H1 (cell line): ENCODE data around the gene USE1. TPM values are rescaled to one million over a fixed set of nuclear protein-coding genes. Genes with fewer than 3 reads are reported as not detected.

Experiments used
- CTCF ChIA-PET: fragments of 300-600 bp; sonication (Branson Sonifier 250); formaldehyde crosslinking; loops from one replicate; lab custom pipeline; 2021; ENCODE audit not compliant: partially characterized antibody; lab: Charles Lee
- POLR2A ChIA-PET: fragments of 300-600 bp; sonication (Branson Sonifier 250); formaldehyde crosslinking; loops from one replicate; lab custom pipeline; 2021; ENCODE audit warnings: inconsistent platforms; ENCODE audit not compliant: partially characterized antibody; lab: Charles Lee
- DNase-seq, 2 experiments: peaks; one replicate each; pipeline versions ENCODE4 v3.0.0 to v3.0.0-alpha.2; 2010 to 2022; ENCODE audit warnings: low spot score in 2 of 2, low read depth in 1 of 2, mixed read lengths in 1 of 2
- FAIRE-seq: peaks from 2 replicates; lab custom pipeline; 2011; peaks lifted over from hg19 to GRCh38; lab: Jason Lieb, UNC
- H2AFZ ChIP-seq: 2 replicates; pipeline ENCODE4 v1.8.1; 2012; ENCODE audit warnings: low read length, inconsistent platforms
- H2AK5ac ChIP-seq: 2 replicates; pipeline ENCODE4 v1.6.1; 2013; ENCODE audit warnings: low read depth, low read length
- H2BK120ac ChIP-seq: replicated peaks from 2 replicates; pipeline ENCODE3; 2013; ENCODE audit warnings: low read depth, low read length, inconsistent platforms
- H2BK12ac ChIP-seq: 2 replicates; pipeline ENCODE4 v1.6.1; 2013; ENCODE audit warnings: low read depth, low read length
- H2BK15ac ChIP-seq: 2 replicates; pipeline ENCODE4 v1.6.1; 2013; ENCODE audit warnings: low read length
- H2BK20ac ChIP-seq: 2 replicates; pipeline ENCODE4 v1.6.1; 2013; ENCODE audit warnings: low read length
- H2BK5ac ChIP-seq: 2 replicates; pipeline ENCODE4 v1.6.1; 2013; ENCODE audit warnings: low read depth, low read length
- H3K14ac ChIP-seq: 2 replicates; pipeline ENCODE4 v1.6.1; 2013; ENCODE audit warnings: inconsistent platforms; ENCODE audit not compliant: insufficient read length
- H3K18ac ChIP-seq: 2 replicates; pipeline ENCODE4 v1.6.1; 2013; ENCODE audit warnings: low read length; ENCODE audit errors: extremely low read depth
- H3K23ac ChIP-seq: 2 replicates; pipeline ENCODE4 v1.6.1; 2013; ENCODE audit warnings: inconsistent platforms; ENCODE audit not compliant: insufficient read length
- H3K23me2 ChIP-seq: 2 replicates; pipeline ENCODE4 v1.6.1; 2013; ENCODE audit warnings: low read depth, low read length
- H3K27ac ChIP-seq: 2 replicates; pipeline ENCODE4 v1.6.1; 2011; ENCODE audit warnings: low read depth, low read length, inconsistent platforms
- H3K27me3 ChIP-seq, 4 experiments: replicated peaks in 1 of 4; 1 replicate in 1 of 4; 2 replicates in 3 of 4; pipeline versions ENCODE4 v1.6.1 to v1.8.1; 2011 to 2013; ENCODE audit warnings: low read length in 3 of 4, mild to moderate bottlenecking in 3 of 4, inconsistent platforms in 2 of 4, mixed read lengths in 2 of 4, moderate library complexity in 1 of 4; ENCODE audit not compliant: control insufficient read depth in 3 of 4, insufficient read depth in 3 of 4; ENCODE audit errors: extremely low read depth in 1 of 4
- H3K36me3 ChIP-seq, 4 experiments: 2 replicates each; pipeline versions ENCODE4 v1.6.1 to v1.8.1; 2011 to 2013; ENCODE audit warnings: mild to moderate bottlenecking in 4 of 4, low read length in 3 of 4, moderate library complexity in 2 of 4, control low read depth in 1 of 4, inconsistent platforms in 1 of 4; ENCODE audit not compliant: insufficient read depth in 4 of 4, control insufficient read depth in 2 of 4
- H3K4ac ChIP-seq: replicated peaks from 2 replicates; pipeline ENCODE3; 2013; ENCODE audit warnings: low read length, low read depth, mixed read lengths, inconsistent platforms; ENCODE audit not compliant: insufficient read length
- H3K4me1 ChIP-seq, 4 experiments: replicated peaks in 1 of 4; 1 replicate in 1 of 4; 2 replicates in 3 of 4; pipeline versions ENCODE4 v1.6.1 to v1.8.1; 2011 to 2013; ENCODE audit warnings: low read length in 3 of 4, inconsistent platforms in 2 of 4, mixed read lengths in 1 of 4; ENCODE audit not compliant: insufficient read depth in 4 of 4, control insufficient read depth in 3 of 4
- H3K4me2 ChIP-seq, 2 experiments: 2 replicates each; pipeline versions ENCODE4 v1.6.1 to v1.8.1; 2011 to 2013; ENCODE audit warnings: low read depth in 2 of 2, low read length in 2 of 2, control low read depth in 1 of 2, inconsistent platforms in 1 of 2, mild to moderate bottlenecking in 1 of 2; ENCODE audit not compliant: insufficient read depth in 1 of 2
- H3K4me3 ChIP-seq, 4 experiments: fragments of 200-600, 300-600 bp in 1 of 4; sonication (generic), shearing (Covaris generic), sonication (Bioruptor Twin) in 1 of 4; 2 replicates each; pipeline versions ENCODE4 v1.5.1 to v1.8.1; 2011 to 2016; ENCODE audit warnings: low read length in 4 of 4, low read depth in 3 of 4, control low read depth in 2 of 4, inconsistent platforms in 2 of 4, mild to moderate bottlenecking in 2 of 4, mixed read lengths in 1 of 4, moderate library complexity in 1 of 4; ENCODE audit not compliant: insufficient read depth in 2 of 4; ENCODE audit errors: extremely low read depth in 1 of 4
- H3K56ac ChIP-seq: replicated peaks from 2 replicates; pipeline ENCODE3; 2013; ENCODE audit warnings: low read depth, mild to moderate bottlenecking, mixed read lengths, low read length, inconsistent platforms; ENCODE audit not compliant: insufficient read length
- H3K79me1 ChIP-seq: 2 replicates; pipeline ENCODE4 v1.6.1; 2013; ENCODE audit warnings: low read depth, low read length, control low read depth
- H3K79me2 ChIP-seq, 2 experiments: 2 replicates each; pipeline versions ENCODE4 v1.6.1 to v1.8.1; 2012 to 2013; ENCODE audit warnings: low read length in 2 of 2, mild to moderate bottlenecking in 2 of 2, inconsistent platforms in 1 of 2; ENCODE audit not compliant: insufficient read depth in 2 of 2, control insufficient read depth in 1 of 2
- H3K9ac ChIP-seq, 4 experiments: replicated peaks in 1 of 4; 1 replicate in 1 of 4; 2 replicates in 3 of 4; pipeline versions ENCODE4 v1.6.1 to v1.8.1; 2011 to 2013; ENCODE audit warnings: low read depth in 3 of 4, low read length in 3 of 4, control low read depth in 2 of 4, mild to moderate bottlenecking in 2 of 4, moderate library complexity in 2 of 4, inconsistent platforms in 1 of 4; ENCODE audit errors: extremely low read depth in 1 of 4
- H3K9me3 ChIP-seq, 2 experiments: 2 replicates each; pipeline versions ENCODE4 v1.6.1 to v1.8.1; 2012 to 2013; ENCODE audit warnings: mild to moderate bottlenecking in 2 of 2, moderate library complexity in 2 of 2, control low read depth in 1 of 2, inconsistent platforms in 1 of 2, low read depth in 1 of 2, low read length in 1 of 2, mixed read lengths in 1 of 2; ENCODE audit not compliant: insufficient read depth in 2 of 2
- H4K20me1 ChIP-seq, 2 experiments: replicated peaks in 1 of 2; 2 replicates each; pipeline versions ENCODE3 to v1.8.1; 2011 to 2013; ENCODE audit warnings: inconsistent platforms in 2 of 2, low read length in 2 of 2, mild to moderate bottlenecking in 1 of 2; ENCODE audit not compliant: insufficient read depth in 2 of 2, control insufficient read depth in 1 of 2
- H4K5ac ChIP-seq: 2 replicates; pipeline ENCODE4 v1.6.1; 2013; ENCODE audit warnings: low read length, low read depth, mixed read lengths, inconsistent platforms; ENCODE audit not compliant: insufficient read length
- H4K8ac ChIP-seq: 2 replicates; pipeline ENCODE4 v1.8.0; 2013; ENCODE audit warnings: mild to moderate bottlenecking, moderate library complexity, low read length, inconsistent platforms; ENCODE audit not compliant: insufficient read depth; ENCODE audit errors: extremely low read depth
- H4K91ac ChIP-seq: replicated peaks from 2 replicates; pipeline ENCODE3; 2013; ENCODE audit warnings: low read length, mixed read lengths, inconsistent platforms; ENCODE audit not compliant: insufficient read length
- HDAC2 ChIP-seq, 2 experiments: fragments of 300-600 bp in 1 of 2; sonication (generic) in 1 of 2; IDR thresholded peaks; 2 replicates each; pipeline ENCODE4 v1.6.1; 2011 to 2012; ENCODE audit warnings: low read depth in 2 of 2, low read length in 2 of 2, mild to moderate bottlenecking in 2 of 2, moderate library complexity in 2 of 2, borderline replicate concordance in 1 of 2, inconsistent platforms in 1 of 2
- JUN ChIP-seq: IDR thresholded peaks from 2 replicates; pipeline ENCODE4 v1.6.1; 2011; ENCODE audit warnings: low read depth, mild to moderate bottlenecking, improper control_type of control experiment, low read length
- KDM1A ChIP-seq: fragments of 200-600, 300-600 bp; sonication (generic); IDR thresholded peaks from 2 replicates; pipeline ENCODE4 v1.7.1; 2016; ENCODE audit warnings: mild to moderate bottlenecking, low read length, borderline replicate concordance
- RNF2 ChIP-seq: fragments of 200-900, 300-1000 bp; sonication (generic); IDR thresholded peaks from 2 replicates; pipeline ENCODE4 v1.7.1; 2016; ENCODE audit warnings: borderline replicate concordance, low read depth, mild to moderate bottlenecking, antibody characterized with exemption, low read length; ENCODE audit not compliant: poor library complexity, severe bottlenecking; ENCODE audit errors: missing control alignments
- SRF ChIP-seq: IDR thresholded peaks from 2 replicates; pipeline ENCODE4 v1.6.1; 2011; ENCODE audit warnings: mild to moderate bottlenecking, low read depth, low read length, moderate library complexity
- SUZ12 ChIP-seq: fragments of 200-600 bp; sonication (generic); IDR thresholded peaks from 2 replicates; pipeline ENCODE4 v1.6.1; 2012; ENCODE audit warnings: mild to moderate bottlenecking, inconsistent platforms, low read length, moderate library complexity, mixed read lengths
- WGBS, 2 experiments: shearing (Covaris generic) in 1 of 2; methylation state at CpG; one replicate each; pipeline versions ENCODE4 v1.1.6 to v1.1.7; 2013 to 2015; ENCODE audit warnings: low lambda C conversion rate in 2 of 2, mixed read lengths in 2 of 2, inconsistent platforms in 1 of 2, low coverage in 1 of 2, missing lambda C conversion rate in 1 of 2; ENCODE audit not compliant: insufficient replicate concordance in 2 of 2, insufficient coverage in 1 of 2, insufficient read length in 1 of 2; ENCODE audit errors: extremely low coverage in 1 of 2, missing lambda C conversion rate in 1 of 2; 5-methylcytosine and 5-hydroxymethylcytosine counted together
- polyA plus RNA-seq, 7 experiments: library from polyadenylated mRNA; depleted of rRNA in 3 of 7; stranded (reverse) in 5 of 7; unstranded in 2 of 7; fragments of >200 nt in 5 of 7; fragments of 200-250 nt in 2 of 7; gene quantifications; 1 replicate in 5 of 7; 2 replicates in 1 of 7; 4 replicates in 1 of 7; pipeline versions ENCODE4 v1.2.1 to v1.2.3, GENCODE V29; 2011 to 2013; ENCODE audit warnings: missing spikeins in 2 of 7, mixed read lengths in 2 of 7
- total RNA-seq: library from RNA; stranded (reverse); fragmentation: NEBNext Ultra II Directional; extraction: Animal tissue kit (Norgen Biotek cat#: 25700); gene quantifications from 2 replicates; pipeline ENCODE4 v1.2.1, GENCODE V29; 2021

The USE1 gene
- total and polyA plus RNA-seq, 2 of the 8 experiments (the other 6 are each of a cell fraction or from before 2014, with no cell fraction given), result 8.7 to 13.9 TPM

DNA sequence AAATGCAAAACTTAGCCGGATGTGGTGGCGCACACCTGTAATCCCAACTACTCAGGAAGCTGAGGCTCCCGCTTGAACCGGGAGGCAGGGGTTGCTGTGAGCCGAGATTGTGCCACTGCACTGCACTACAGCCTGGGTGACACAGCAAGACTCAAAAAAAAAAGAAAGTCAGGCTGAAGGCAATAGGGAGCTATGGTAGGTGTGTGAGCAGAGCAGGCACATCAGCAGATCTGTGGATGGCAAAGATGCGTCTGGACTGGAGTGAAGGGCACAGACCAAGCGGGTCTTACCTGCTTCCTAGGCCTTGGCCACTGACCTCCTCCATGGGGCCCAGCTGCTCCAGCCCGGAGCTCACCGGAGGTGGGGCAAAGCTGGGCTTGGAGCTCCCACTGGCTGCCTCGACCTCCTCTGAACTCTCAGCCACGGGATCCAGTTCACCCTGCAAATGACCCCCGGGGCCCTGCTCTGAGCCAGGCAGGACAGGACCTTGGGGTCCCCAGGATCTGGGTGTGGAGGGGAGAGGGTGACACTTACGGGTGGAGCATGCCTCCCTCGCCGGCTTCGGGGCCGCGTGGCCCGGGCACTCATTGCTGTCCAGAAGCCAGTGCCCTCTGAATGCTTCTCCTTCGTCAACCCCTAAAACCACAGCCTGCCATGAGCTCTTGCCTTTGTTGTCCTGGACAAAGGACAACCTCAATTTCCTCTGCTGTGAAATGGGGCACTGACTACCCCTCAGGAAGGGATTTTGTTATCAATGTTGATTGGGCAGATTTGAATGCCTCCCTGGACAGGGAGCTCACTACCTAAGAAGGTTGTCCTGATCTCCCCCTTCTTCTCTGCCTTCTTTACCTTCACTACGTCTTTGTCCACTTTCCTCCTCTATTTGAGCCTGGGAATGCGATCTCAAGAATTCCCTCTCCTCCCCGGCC, 48.8 kb downstream of the USE1 start:
- Histone ChIP-seq H3K4me2 (peak overlapping the region; percentile 11 to 52; a peak in 1 of 4 replicates), H3K27ac (peak overlapping the region; percentile 62), H2BK20ac (peak overlapping the region; percentile 43; the same call in 1 of the 2 replicates), H3K9ac (no peak overlapping the region; a peak in 3 of 7 replicates), H4K20me1 (no peaks in the 10 kb centered on the region), H4K5ac (no peak overlapping the region), H3K4me1 (peaks cover 0 to 8% (median 2%) of the 10 kb centered on the region in 4 experiments; a peak in 5 of 7 replicates), H3K9me3 (peaks cover 11 to 14% of the 10 kb centered on the region in 2 experiments; a peak in 3 of 4 replicates), H3K36me3 (peaks cover 0 to 9% (median 1%) of the 10 kb centered on the region in 4 experiments; a peak in 3 of 8 replicates), H3K14ac (no peak overlapping the region), H3K23me2 (no peaks in the 10 kb centered on the region), H3K56ac (no peak overlapping the region), H2BK12ac (peak overlapping the region; percentile 96), H3K18ac (peak overlapping the region; percentile 84; the same call in 1 of the 2 replicates), H2BK15ac (peak overlapping the region; percentile 74), H2BK120ac (peak overlapping the region; percentile 4), H3K4ac (peak overlapping the region; percentile 28), H3K79me1 (no peaks in the 10 kb centered on the region; the same call in 1 of the 2 replicates), H3K79me2 (peaks cover 3 to 12% of the 10 kb centered on the region in 2 experiments; a peak in 3 of 4 replicates), H3K4me3 (0 out of 8 replicates have a peak overlapping the region, but pooled peaks of 1 of the 4 experiments have one; percentile 10), H4K91ac (peak overlapping the region; percentile 20), H2BK5ac (peak overlapping the region; percentile 86), H2AFZ (no peak overlapping the region), H3K23ac (no peak overlapping the region), H2AK5ac (peak overlapping the region; percentile 17; the same call in 1 of the 2 replicates), H3K27me3 (no peaks in the 10 kb centered on the region), H4K8ac (peak overlapping the region; percentile 58)
- DNase-seq (no peak), FAIRE-seq (no peak)
- no peak for TF ChIP-seq SRF
- TF ChIP-seq RNF2, result no peak
- no peak for TF ChIP-seq SUZ12
- TF ChIP-seq HDAC2 (IDR thresholded peaks at IDR 0.05; ENCODE audit: borderline replicate concordance in 1 of 2, low read depth in 2 of 2, low read length in 2 of 2), result 0 out of 4 replicates have a peak, but pooled peaks of 1 of the 2 experiments have one; percentile 20
- TF ChIP-seq JUN, result no peak
- TF ChIP-seq KDM1A, result peak; percentile 96
- POLR2A ChIA-PET, result interaction anchor here (0.8 to 12.8 kb wide), 16 partner anchors 8 to 49 kb away, joined by 3 to 113 read pairs (median 4); partner anchors contain the start of genes ANKLE1, OCEL1 and USE1
- CTCF ChIA-PET, result interaction anchor here (0.6 to 3.3 kb wide), 10 partner anchors 8 to 175 kb away, joined by 3 to 28 read pairs (median 3); partner anchors contain the start of gene ANKLE1
- 94% methylated on average over 23 of the region's 23 CpGs; no CpG with 5 or more reads in 1 of the 2 experiments for WGBS, 2 experiments
